Naive thymus-derived CD4-positive, alpha-beta T cell (primary cell): ENCODE data around the gene TF. TPM values are rescaled to one million over a fixed set of nuclear protein-coding genes. Genes with fewer than 3 reads are reported as not detected.

ENCODE experiments used
- ATAC-seq: fragments of 150-1000 bp; cut with Tn5 transposase; 2 replicates; pipeline ENCODE4 v1.10.0; 2021; ENCODE audit warnings: mild to moderate bottlenecking, moderate library complexity
- CTCF ChIA-PET: fragments of 350-600 bp; sonication (Branson Sonifier 250); formaldehyde crosslinking; loops from one replicate; lab custom pipeline; 2021; ENCODE audit warnings: antibody characterized with exemption; lab: Charles Lee
- POLR2A ChIA-PET: fragments of 350-600 bp; sonication (Branson Sonifier 250); formaldehyde crosslinking; loops from one replicate; lab custom pipeline; 2021; ENCODE audit warnings: antibody characterized with exemption, inconsistent platforms; lab: Charles Lee
- DNase-seq, 9 donors: peaks; one replicate each; pipeline versions ENCODE4 v3.0.0 to v3.0.0-alpha.2; 2020 to 2022; ENCODE audit warnings: mixed read lengths in 1 of 9
- H3K27ac ChIP-seq: one replicate; pipeline ENCODE4 v1.7.0; 2013; ENCODE audit warnings: mild to moderate bottlenecking, low read depth, low read length, moderate library complexity
- H3K27me3 ChIP-seq, 2 donors: one replicate each; pipeline ENCODE4 v1.7.0; 2013; ENCODE audit warnings: low read length in 2 of 2, mild to moderate bottlenecking in 2 of 2, moderate library complexity in 2 of 2; ENCODE audit not compliant: control insufficient read depth in 2 of 2, insufficient read depth in 2 of 2
- H3K36me3 ChIP-seq, 3 experiments: 1 replicate in 2 of 3; 2 replicates in 1 of 3; pipeline ENCODE4 v1.7.0; 2013; ENCODE audit warnings: low read length in 3 of 3, mild to moderate bottlenecking in 3 of 3, moderate library complexity in 1 of 3; ENCODE audit not compliant: insufficient read depth in 3 of 3, control insufficient read depth in 2 of 3
- H3K4me1 ChIP-seq, 2 donors: one replicate each; pipeline ENCODE4 v1.7.0; 2013; ENCODE audit warnings: low read length in 2 of 2, mild to moderate bottlenecking in 2 of 2, moderate library complexity in 1 of 2; ENCODE audit not compliant: control insufficient read depth in 2 of 2, insufficient read depth in 2 of 2
- H3K4me3 ChIP-seq: 2 replicates; pipeline ENCODE4 v1.7.0; 2013; ENCODE audit warnings: mild to moderate bottlenecking, low read length
- H3K9me3 ChIP-seq, 3 experiments: 1 replicate in 2 of 3; 2 replicates in 1 of 3; pipeline ENCODE4 v1.7.0; 2013; ENCODE audit warnings: low read length in 3 of 3; ENCODE audit not compliant: control insufficient read depth in 2 of 3
- H3K27ac Mint-ChIP-seq, 9 donors: one replicate each; pipeline ENCODE4 v1.8.0; 2020 to 2022; ENCODE audit warnings: mixed read lengths in 9 of 9, mild to moderate bottlenecking in 8 of 9, moderate library complexity in 5 of 9, inconsistent platforms in 2 of 9
- H3K27me3 Mint-ChIP-seq, 5 donors: one replicate each; pipeline ENCODE4 v1.8.0; 2021 to 2022; ENCODE audit warnings: mixed read lengths in 5 of 5, mild to moderate bottlenecking in 1 of 5
- H3K36me3 Mint-ChIP-seq, 5 donors: one replicate each; pipeline ENCODE4 v1.8.0; 2020 to 2022; ENCODE audit warnings: mixed read lengths in 5 of 5, mild to moderate bottlenecking in 3 of 5, inconsistent platforms in 1 of 5
- H3K4me1 Mint-ChIP-seq, 7 donors: one replicate each; pipeline ENCODE4 v1.8.0; 2020 to 2022; ENCODE audit warnings: mixed read lengths in 7 of 7, mild to moderate bottlenecking in 3 of 7, inconsistent platforms in 1 of 7
- H3K4me3 Mint-ChIP-seq, 10 donors: one replicate each; pipeline ENCODE4 v1.8.0; 2020 to 2022; ENCODE audit warnings: mild to moderate bottlenecking in 10 of 10, mixed read lengths in 10 of 10, moderate library complexity in 6 of 10, inconsistent platforms in 2 of 10
- H3K9me3 Mint-ChIP-seq, 11 donors: one replicate each; pipeline ENCODE4 v1.8.0; 2020 to 2022; ENCODE audit warnings: mixed read lengths in 11 of 11, mild to moderate bottlenecking in 4 of 11, inconsistent platforms in 1 of 11, moderate library complexity in 1 of 11
- intact Hi-C, 2 donors: fragments of 100-400 bp; cut with micrococcal nuclease; formaldehyde crosslinking; loops; one replicate each; pipeline ENCODE4 v1.15.1; 2023
- polyA plus RNA-seq, 2 donors: library from polyadenylated mRNA; unstranded; fragments of 300-500 nt; fragmentation: Illumina TruSeq; gene quantifications; one replicate each; pipeline ENCODE4 v1.2.3, GENCODE V29; 2021
- total RNA-seq, 6 experiments: library from RNA in 5 of 6; stranded (reverse) in 5 of 6; gene quantifications; 1 replicate in 5 of 6; 2 replicates in 1 of 6; pipeline ENCODE4 v1.2.3 and lab custom pipeline; 2021 to 2026

The TF gene
- total and polyA plus RNA-seq, 7 experiments from 2014 or later, result 0.11 to 0.54 (median 0.35) TPM; not detected in 2

- no peak overlapping the region for H3K4me3 ChIP-seq
- intact Hi-C loops, result no loop called here
- CTCF ChIA-PET, result no interaction called here
Observed at GRCh38 chr3:133781570-133781969, 35.4 kb downstream of the TF start.

GRCh38 chr3:133782454-133782853 lies 36.3 kb downstream of the TF start:
- Histone ChIP-seq H3K36me3 (no peaks in the 10 kb centered on the region), H3K27me3 (no peaks in the 10 kb centered on the region), H3K9me3 (no peaks in the 10 kb centered on the region), H3K27ac (no peak overlapping the region), H3K4me1 (no peaks in the 10 kb centered on the region), H3K4me3 (no peak overlapping the region)
- H3K27me3 Mint-ChIP-seq, result peaks cover 26 to 30% (median 28%) of the 10 kb centered on the region in 5 donors
- no peak for ATAC-seq
- intact Hi-C loops, result no loop called here
- H3K4me3 Mint-ChIP-seq, result no peak overlapping the region
- H3K27ac Mint-ChIP-seq, result no peak overlapping the region
- no peak for DNase-seq
- H3K36me3 Mint-ChIP-seq, result no peaks in the 10 kb centered on the region
- ChIA-PET POLR2A (interaction anchor here (0.5 kb wide), 1 partner anchor 47 kb away, joined by 3 read pairs; no protein-coding TSS in a partner anchor), CTCF (no interaction called here)
- H3K4me1 Mint-ChIP-seq, result no peaks in the 10 kb centered on the region
- H3K9me3 Mint-ChIP-seq, result peaks cover 0 to 6% (median 0%) of the 10 kb centered on the region in 11 donors

More at GRCh38 chr3:133781570-133781969, 35.4 kb downstream of the TF start:
- no peaks in the 10 kb centered on the region for H3K4me1 ChIP-seq
- no peaks in the 10 kb centered on the region for H3K9me3 ChIP-seq
- no peaks in the 10 kb centered on the region for H3K27me3 ChIP-seq
- no peak overlapping the region for H3K4me3 Mint-ChIP-seq
- H3K36me3 ChIP-seq, result no peaks in the 10 kb centered on the region
- no peaks in the 10 kb centered on the region for H3K4me1 Mint-ChIP-seq
- no peak for DNase-seq
- H3K36me3 Mint-ChIP-seq, result no peaks in the 10 kb centered on the region
- H3K27me3 Mint-ChIP-seq, result peaks cover 26 to 31% (median 29%) of the 10 kb centered on the region in 5 donors
- H3K9me3 Mint-ChIP-seq, result peaks cover 0 to 6% (median 0%) of the 10 kb centered on the region in 11 donors
- H3K27ac ChIP-seq, result no peak overlapping the region
- no peak overlapping the region for H3K27ac Mint-ChIP-seq
- POLR2A ChIA-PET, result no interaction called here
- ATAC-seq, result no peak

DNA sequence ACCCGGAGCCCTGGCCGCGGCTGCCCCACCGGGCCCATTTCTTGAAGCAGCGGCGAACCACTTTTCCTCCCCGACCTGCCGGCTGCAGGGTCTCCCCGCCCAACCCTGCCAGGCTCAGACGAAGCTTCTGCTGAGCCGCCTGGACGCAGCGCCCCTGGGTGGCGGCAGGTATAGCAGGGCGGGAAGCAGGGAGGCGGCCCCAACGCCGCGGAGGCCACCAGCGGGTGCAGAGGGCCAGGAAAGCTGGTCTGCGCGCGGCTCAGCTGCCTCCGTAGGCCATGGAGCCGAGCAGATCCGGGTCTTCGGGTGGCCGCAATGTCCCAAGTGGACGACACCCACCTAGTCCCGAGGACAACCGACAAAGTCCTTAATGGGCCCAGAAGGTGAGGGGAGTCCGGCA lies 37.6 kb downstream of the TF start:
- no peaks in the 10 kb centered on the region for H3K36me3 ChIP-seq
- POLR2A ChIA-PET, result no interaction called here
- H3K27me3 ChIP-seq, result no peaks in the 10 kb centered on the region
- no peak overlapping the region for H3K27ac ChIP-seq
- DNase-seq, result no peak
- no peaks in the 10 kb centered on the region for H3K4me1 Mint-ChIP-seq
- H3K4me3 ChIP-seq, result no peak overlapping the region
- H3K4me1 ChIP-seq, result no peaks in the 10 kb centered on the region
- ATAC-seq, result no peak
- CTCF ChIA-PET, result no interaction called here
- no peak overlapping the region for H3K27ac Mint-ChIP-seq
- intact Hi-C loops, result no loop called here
- no peaks in the 10 kb centered on the region for H3K9me3 ChIP-seq
- peaks cover 23 to 32% (median 26%) of the 10 kb centered on the region in 5 donors for H3K27me3 Mint-ChIP-seq
- H3K4me3 Mint-ChIP-seq, result no peak overlapping the region
- no peaks in the 10 kb centered on the region for H3K36me3 Mint-ChIP-seq
- H3K9me3 Mint-ChIP-seq, result peaks cover 0 to 6% (median 0%) of the 10 kb centered on the region in 11 donors

GRCh38 chr3:133788024-133788423 lies 41.8 kb downstream of the TF start:
- H3K4me1 ChIP-seq, result no peaks in the 10 kb centered on the region
- Mint-ChIP-seq H3K27ac (no peak overlapping the region), H3K4me1 (no peaks in the 10 kb centered on the region), H3K9me3 (peaks cover 4 to 21% (median 7%) of the 10 kb centered on the region in 11 donors), H3K27me3 (peaks cover 4 to 18% (median 16%) of the 10 kb centered on the region in 5 donors), H3K36me3 (peaks cover 0 to 7% (median 0%) of the 10 kb centered on the region in 5 donors), H3K4me3 (no peak overlapping the region)
- no peaks in the 10 kb centered on the region for H3K36me3 ChIP-seq
- H3K27me3 ChIP-seq, result no peaks in the 10 kb centered on the region
- no peak for ATAC-seq
- no peak for DNase-seq
- ChIA-PET POLR2A (no interaction called here), CTCF (no interaction called here)
- H3K27ac ChIP-seq, result no peak overlapping the region
- intact Hi-C loops, result no loop called here
- H3K9me3 ChIP-seq, result peaks cover 0 to 6% (median 0%) of the 10 kb centered on the region in 3 experiments
- H3K4me3 ChIP-seq, result no peak overlapping the region

DNA sequence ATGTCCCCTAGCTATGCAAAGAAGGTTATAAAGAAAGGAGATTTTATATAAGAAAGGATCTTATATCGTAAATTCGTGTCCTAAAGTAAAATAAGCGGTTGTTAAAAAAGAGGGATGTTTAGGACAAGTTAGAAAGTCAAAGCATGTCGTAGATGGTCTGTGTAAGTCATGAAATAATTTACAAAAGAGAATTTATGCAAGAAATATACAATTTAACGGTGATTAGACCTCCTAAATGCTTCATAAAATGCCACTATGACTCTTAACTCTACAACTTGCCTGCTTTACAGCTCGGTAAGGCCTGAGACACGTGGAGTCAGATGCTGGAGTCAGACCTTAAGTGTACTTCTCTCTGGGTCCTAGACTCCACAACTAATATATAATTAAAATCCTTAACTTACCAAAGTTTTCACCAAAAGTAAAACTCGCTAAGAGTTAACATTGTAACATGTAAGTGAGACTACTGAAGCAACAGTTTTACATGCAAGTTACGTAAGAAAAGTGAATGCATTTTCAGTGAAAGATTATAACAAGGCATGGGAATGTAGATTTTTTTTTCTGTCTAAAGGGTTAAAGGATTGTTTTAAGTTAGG lies 46.1 kb downstream of the TF start:
- H3K9me3 Mint-ChIP-seq, result peaks cover 5 to 23% (median 8%) of the 10 kb centered on the region in 11 donors
- Histone ChIP-seq H3K27ac (no peak overlapping the region), H3K9me3 (peaks cover 0 to 6% (median 0%) of the 10 kb centered on the region in 3 experiments), H3K36me3 (no peaks in the 10 kb centered on the region), H3K4me3 (no peak overlapping the region), H3K4me1 (no peaks in the 10 kb centered on the region), H3K27me3 (no peaks in the 10 kb centered on the region)
- DNase-seq (no peak), ATAC-seq (no peak)
- no peak overlapping the region for H3K27ac Mint-ChIP-seq
- H3K4me1 Mint-ChIP-seq, result no peaks in the 10 kb centered on the region
- peaks cover 4 to 28% (median 19%) of the 10 kb centered on the region in 5 donors for H3K27me3 Mint-ChIP-seq
- intact Hi-C loops, result no loop called here
- no peak overlapping the region for H3K4me3 Mint-ChIP-seq
- CTCF ChIA-PET, result no interaction called here
- POLR2A ChIA-PET, result no interaction called here
- H3K36me3 Mint-ChIP-seq, result peaks cover 0 to 7% (median 2%) of the 10 kb centered on the region in 5 donors

DNA sequence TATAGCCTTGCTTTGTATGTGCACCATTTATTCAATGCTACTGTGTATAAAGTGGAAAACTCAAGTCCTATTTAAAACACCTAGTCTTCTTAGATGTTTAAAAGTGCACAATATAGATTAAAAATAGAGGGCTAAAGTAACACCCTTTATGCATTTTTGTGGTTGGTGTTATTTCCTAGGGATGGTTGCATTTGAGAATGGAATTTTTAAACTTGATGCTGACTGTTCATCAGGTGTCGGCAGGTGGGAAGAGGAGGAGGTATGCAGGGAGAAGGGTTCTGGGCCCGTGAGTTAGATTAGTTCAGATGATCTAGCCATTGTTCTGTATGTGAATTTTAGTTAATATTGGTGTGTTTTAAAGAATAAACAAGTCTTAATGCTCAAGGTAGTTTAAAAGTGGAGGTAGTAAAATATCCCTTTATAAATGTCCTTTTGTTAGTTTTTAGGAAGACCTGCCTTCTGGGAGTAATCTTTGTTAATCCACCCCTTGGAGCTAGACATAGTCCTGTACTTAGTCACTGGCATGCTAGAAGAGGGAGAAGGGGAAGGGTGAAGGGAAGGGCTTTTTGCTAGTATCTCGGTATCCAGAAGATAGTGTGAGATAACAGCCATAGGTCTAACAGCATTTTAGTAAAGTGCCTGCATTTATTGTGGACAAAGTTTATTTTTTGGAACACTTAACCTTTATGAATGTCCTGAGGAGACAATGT lies 51.4 kb downstream of the TF start:
- no peak overlapping the region for H3K27ac Mint-ChIP-seq
- CTCF ChIA-PET, result no interaction called here

More for the DNA sequence above, 51.4 kb downstream of the TF start:
- intact Hi-C loops, result no loop called here
- Histone ChIP-seq H3K27ac (no peak overlapping the region), H3K9me3 (no peaks in the 10 kb centered on the region), H3K36me3 (no peaks in the 10 kb centered on the region), H3K4me1 (no peaks in the 10 kb centered on the region), H3K27me3 (peaks cover 0 to 7% of the 10 kb centered on the region in 2 donors), H3K4me3 (no peak overlapping the region)
- H3K27me3 Mint-ChIP-seq, result peaks cover 0 to 38% (median 35%) of the 10 kb centered on the region in 5 donors
- POLR2A ChIA-PET, result no interaction called here
- ATAC-seq (no peak), DNase-seq (no peak)
- H3K9me3 Mint-ChIP-seq, result peaks cover 4 to 14% (median 6%) of the 10 kb centered on the region in 11 donors
- H3K4me1 Mint-ChIP-seq, result no peaks in the 10 kb centered on the region
- no peak overlapping the region for H3K4me3 Mint-ChIP-seq
- peaks cover 0 to 5% (median 2%) of the 10 kb centered on the region in 5 donors for H3K36me3 Mint-ChIP-seq
